HepG2 (cell line): ENCODE data around the gene ZNF174. TPM values are rescaled to one million over a fixed set of nuclear protein-coding genes. Genes with fewer than 3 reads are reported as not detected.
A peak's percentile ranks its signal among the peaks of the same experiment; 100 is the strongest.

Experiments
- ARID3A ChIP-seq: IDR thresholded peaks from 2 replicates; pipeline ENCODE4 v1.6.1; 2012; ENCODE audit warnings: low read depth, low read length, improper control_type of control experiment
- BCL6 ChIP-seq: IDR thresholded peaks from 2 replicates; pipeline ENCODE4 v1.6.1; 2016; ENCODE audit warnings: missing genetic modification reagents, missing compliant biosample characterization
- CAMTA2 ChIP-seq: sonication (generic); formaldehyde crosslinking; IDR thresholded peaks from 2 replicates; pipeline ENCODE4 v1.4.0; 2020; ENCODE audit warnings: mild to moderate bottlenecking, missing genetic modification reagents, borderline replicate concordance
- CBX1 ChIP-seq: IDR thresholded peaks from one replicate; pipeline ENCODE4 v1.6.1; 2016; ENCODE audit warnings: antibody characterized with exemption, low read depth
- FOXA3 ChIP-seq: IDR thresholded peaks from 2 replicates; pipeline ENCODE4 v1.6.1; 2016; ENCODE audit warnings: missing genetic modification reagents, missing compliant biosample characterization
- GABPB1 ChIP-seq: IDR thresholded peaks from 2 replicates; pipeline ENCODE4 v1.6.1; 2016; ENCODE audit warnings: mild to moderate bottlenecking, missing genetic modification reagents, moderate library complexity, missing compliant biosample characterization
- MLLT10 ChIP-seq: sonication (generic); formaldehyde crosslinking; IDR thresholded peaks from 2 replicates; pipeline ENCODE4 v1.4.0; 2020; ENCODE audit warnings: missing genetic modification reagents
- NFATC3 ChIP-seq: sonication (generic); formaldehyde crosslinking; IDR thresholded peaks from 2 replicates; pipeline ENCODE4 v1.5.1; 2020; ENCODE audit warnings: mild to moderate bottlenecking, missing genetic modification reagents
- NR2F1 ChIP-seq, 2 experiments: fragments of 450-650 bp in 1 of 2; formaldehyde crosslinking in 1 of 2; IDR thresholded peaks; 2 replicates each; pipeline versions ENCODE4 v1.5.0 to v1.6.1; 2016 to 2020; ENCODE audit warnings: mild to moderate bottlenecking in 1 of 2, missing compliant biosample characterization in 1 of 2, missing genetic modification reagents in 1 of 2, moderate library complexity in 1 of 2
- RFX3 ChIP-seq: IDR thresholded peaks from 2 replicates; pipeline ENCODE4 v1.6.1; 2016; ENCODE audit warnings: missing biosample characterization, missing genetic modification reagents
- SIX1 ChIP-seq: sonication (generic); formaldehyde crosslinking; IDR thresholded peaks from 2 replicates; pipeline ENCODE4 v1.4.0; 2020; ENCODE audit warnings: missing genetic modification reagents, borderline replicate concordance
- ZNF224 ChIP-seq: sonication (generic); formaldehyde crosslinking; IDR thresholded peaks from 2 replicates; pipeline ENCODE4 v1.5.0; 2020; ENCODE audit warnings: mild to moderate bottlenecking, missing genetic modification reagents
- ZNF329 ChIP-seq: sonication (generic); formaldehyde crosslinking; IDR thresholded peaks from 2 replicates; pipeline ENCODE4 v1.9.0; 2021; ENCODE audit warnings: low read depth, mild to moderate bottlenecking, missing genetic modification reagents
- ZNF530 ChIP-seq: sonication (generic); formaldehyde crosslinking; IDR thresholded peaks from 2 replicates; pipeline ENCODE4 v1.5.0; 2020; ENCODE audit warnings: low read depth, mild to moderate bottlenecking, missing genetic modification reagents
- ZSCAN21 ChIP-seq: sonication (generic); formaldehyde crosslinking; IDR thresholded peaks from 2 replicates; pipeline ENCODE4 v1.8.0; 2022; ENCODE audit warnings: mild to moderate bottlenecking, missing genetic modification reagents, moderate library complexity, borderline replicate concordance
- polyA plus RNA-seq, 8 experiments: library from polyadenylated mRNA; depleted of rRNA in 3 of 8; stranded (reverse) in 7 of 8; unstranded in 1 of 8; fragments of >200 nt; fragmentation: Illumina TruSeq in 4 of 8; extraction: Trizol in 4 of 8; gene quantifications; 2 replicates each; pipeline versions ENCODE4 v1.2.1 to v1.2.3, GENCODE V29; 2011 to 2016; ENCODE audit warnings: low read depth in 4 of 8, missing spikeins in 1 of 8, mixed read lengths in 1 of 8; ENCODE audit not compliant: insufficient read depth in 1 of 8
- total RNA-seq, 5 experiments: library from RNA; depleted of rRNA; stranded (reverse); fragments of >200 nt; fragmentation: Illumina TruSeq; extraction: Trizol; gene quantifications; 2 replicates each; pipeline ENCODE4 v1.2.3, GENCODE V29; 2016; ENCODE audit warnings: low read depth in 1 of 5
- TF ChIP-seq, protein P1 (sequence below): sonication (generic); formaldehyde crosslinking; IDR thresholded peaks from 2 replicates; pipeline ENCODE4; 2020; ENCODE audit warnings: missing genetic modification reagents, mild to moderate bottlenecking, borderline replicate concordance
- TF ChIP-seq, protein P2 (sequence below), 2 experiments: fragments of 450-650 bp in 1 of 2; sonication (generic) in 1 of 2; formaldehyde crosslinking; IDR thresholded peaks; 2 replicates each; pipeline versions ENCODE4 v1.5.0 to v1.8.0; 2020 to 2022; ENCODE audit warnings: mild to moderate bottlenecking in 1 of 2, missing genetic modification reagents in 1 of 2
- TF ChIP-seq, protein P3 (sequence below): IDR thresholded peaks from 2 replicates; pipeline ENCODE4 v1.6.1; 2016; ENCODE audit warnings: low read depth
- TF ChIP-seq, protein P4 (sequence below): sonication (generic); formaldehyde crosslinking; IDR thresholded peaks from 2 replicates; pipeline ENCODE4 v1.5.1; 2020; ENCODE audit warnings: mild to moderate bottlenecking, moderate library complexity, missing genetic modification reagents
- TF ChIP-seq, protein P5 (sequence below): IDR thresholded peaks from 2 replicates; pipeline ENCODE4 v1.6.1; 2016; ENCODE audit warnings: control low read depth

ZNF174 gene
- total and polyA plus RNA-seq, 2 of the 13 experiments (the other 11 are each of a cell fraction or from before 2014, with no cell fraction given), result 8.3 to 10.6 TPM

DNA sequence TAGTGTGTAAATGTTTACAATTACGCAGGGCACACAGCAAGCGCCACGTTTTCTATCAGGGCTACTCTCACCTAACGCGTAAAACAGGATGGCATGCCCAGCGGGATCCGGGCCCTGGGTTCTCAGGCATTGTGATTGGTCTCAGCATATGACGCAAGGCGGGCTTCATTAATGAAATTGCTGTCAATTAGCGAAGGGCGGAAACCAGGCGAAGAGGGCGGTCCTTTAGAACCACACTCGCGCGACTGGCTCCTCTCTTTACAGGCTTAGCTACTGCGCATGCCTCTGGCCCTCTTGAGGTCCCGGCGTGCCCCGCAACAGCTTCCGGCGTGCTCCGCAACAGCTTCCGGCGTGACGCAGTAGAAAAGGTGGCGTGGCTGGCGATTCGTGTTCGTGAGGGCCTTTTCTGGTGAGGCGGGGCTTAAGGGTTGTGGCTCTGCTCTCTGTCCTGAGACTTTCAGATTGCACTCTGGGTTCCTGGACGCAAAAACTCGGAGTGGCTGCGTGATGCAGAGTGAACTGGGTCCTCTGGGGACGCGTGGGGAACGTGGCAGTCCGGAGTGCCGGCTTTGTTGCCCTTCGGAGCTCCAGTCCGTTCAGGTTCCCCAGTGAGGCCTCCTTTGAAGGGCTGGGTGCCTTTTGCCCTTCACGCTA is 36.1 kb upstream of the ZNF174 start (continued):
- TF ChIP-seq NR2F1 (CRISPR knock-in tag; IDR thresholded peaks at IDR 0.05) (no peak), RFX3 (CRISPR knock-in tag) (no peak), ZNF530 (no peak), ZNF329 (CRISPR knock-in tag) (no peak), ARID3A (peak; percentile 94), ZSCAN21 (no peak), ZNF224 (no peak), GABPB1 (peak; percentile 95), FOXA3 (CRISPR knock-in tag) (no peak), NFATC3 (no peak), CAMTA2 (CRISPR knock-in tag) (no peak), SIX1 (CRISPR knock-in tag) (no peak), CBX1 (no peak), MLLT10 (no peak), BCL6 (no peak)
- TF ChIP-seq, protein P1, sequence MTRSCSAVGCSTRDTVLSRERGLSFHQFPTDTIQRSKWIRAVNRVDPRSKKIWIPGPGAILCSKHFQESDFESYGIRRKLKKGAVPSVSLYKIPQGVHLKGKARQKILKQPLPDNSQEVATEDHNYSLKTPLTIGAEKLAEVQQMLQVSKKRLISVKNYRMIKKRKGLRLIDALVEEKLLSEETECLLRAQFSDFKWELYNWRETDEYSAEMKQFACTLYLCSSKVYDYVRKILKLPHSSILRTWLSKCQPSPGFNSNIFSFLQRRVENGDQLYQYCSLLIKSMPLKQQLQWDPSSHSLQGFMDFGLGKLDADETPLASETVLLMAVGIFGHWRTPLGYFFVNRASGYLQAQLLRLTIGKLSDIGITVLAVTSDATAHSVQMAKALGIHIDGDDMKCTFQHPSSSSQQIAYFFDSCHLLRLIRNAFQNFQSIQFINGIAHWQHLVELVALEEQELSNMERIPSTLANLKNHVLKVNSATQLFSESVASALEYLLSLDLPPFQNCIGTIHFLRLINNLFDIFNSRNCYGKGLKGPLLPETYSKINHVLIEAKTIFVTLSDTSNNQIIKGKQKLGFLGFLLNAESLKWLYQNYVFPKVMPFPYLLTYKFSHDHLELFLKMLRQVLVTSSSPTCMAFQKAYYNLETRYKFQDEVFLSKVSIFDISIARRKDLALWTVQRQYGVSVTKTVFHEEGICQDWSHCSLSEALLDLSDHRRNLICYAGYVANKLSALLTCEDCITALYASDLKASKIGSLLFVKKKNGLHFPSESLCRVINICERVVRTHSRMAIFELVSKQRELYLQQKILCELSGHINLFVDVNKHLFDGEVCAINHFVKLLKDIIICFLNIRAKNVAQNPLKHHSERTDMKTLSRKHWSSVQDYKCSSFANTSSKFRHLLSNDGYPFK (CRISPR knock-in tag), result peak; percentile 63; the same call in 1 of the 2 replicates
- TF ChIP-seq, protein P2, sequence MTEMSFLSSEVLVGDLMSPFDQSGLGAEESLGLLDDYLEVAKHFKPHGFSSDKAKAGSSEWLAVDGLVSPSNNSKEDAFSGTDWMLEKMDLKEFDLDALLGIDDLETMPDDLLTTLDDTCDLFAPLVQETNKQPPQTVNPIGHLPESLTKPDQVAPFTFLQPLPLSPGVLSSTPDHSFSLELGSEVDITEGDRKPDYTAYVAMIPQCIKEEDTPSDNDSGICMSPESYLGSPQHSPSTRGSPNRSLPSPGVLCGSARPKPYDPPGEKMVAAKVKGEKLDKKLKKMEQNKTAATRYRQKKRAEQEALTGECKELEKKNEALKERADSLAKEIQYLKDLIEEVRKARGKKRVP (CRISPR knock-in tag; IDR thresholded peaks at IDR 0.05), result peak in 1 of 2 experiments; percentile 60; a peak in 1 of 4 replicates
- TF ChIP-seq, protein P3, sequence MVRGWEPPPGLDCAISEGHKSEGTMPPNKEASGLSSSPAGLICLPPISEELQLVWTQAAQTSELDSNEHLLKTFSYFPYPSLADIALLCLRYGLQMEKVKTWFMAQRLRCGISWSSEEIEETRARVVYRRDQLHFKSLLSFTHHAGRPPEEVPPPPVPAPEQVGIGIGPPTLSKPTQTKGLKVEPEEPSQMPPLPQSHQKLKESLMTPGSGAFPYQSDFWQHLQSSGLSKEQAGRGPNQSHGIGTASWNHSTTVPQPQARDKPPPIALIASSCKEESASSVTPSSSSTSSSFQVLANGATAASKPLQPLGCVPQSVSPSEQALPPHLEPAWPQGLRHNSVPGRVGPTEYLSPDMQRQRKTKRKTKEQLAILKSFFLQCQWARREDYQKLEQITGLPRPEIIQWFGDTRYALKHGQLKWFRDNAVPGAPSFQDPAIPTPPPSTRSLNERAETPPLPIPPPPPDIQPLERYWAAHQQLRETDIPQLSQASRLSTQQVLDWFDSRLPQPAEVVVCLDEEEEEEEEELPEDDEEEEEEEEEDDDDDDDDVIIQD (CRISPR knock-in tag), result no peak; the same call in 1 of the 2 replicates
- TF ChIP-seq, protein P4, sequence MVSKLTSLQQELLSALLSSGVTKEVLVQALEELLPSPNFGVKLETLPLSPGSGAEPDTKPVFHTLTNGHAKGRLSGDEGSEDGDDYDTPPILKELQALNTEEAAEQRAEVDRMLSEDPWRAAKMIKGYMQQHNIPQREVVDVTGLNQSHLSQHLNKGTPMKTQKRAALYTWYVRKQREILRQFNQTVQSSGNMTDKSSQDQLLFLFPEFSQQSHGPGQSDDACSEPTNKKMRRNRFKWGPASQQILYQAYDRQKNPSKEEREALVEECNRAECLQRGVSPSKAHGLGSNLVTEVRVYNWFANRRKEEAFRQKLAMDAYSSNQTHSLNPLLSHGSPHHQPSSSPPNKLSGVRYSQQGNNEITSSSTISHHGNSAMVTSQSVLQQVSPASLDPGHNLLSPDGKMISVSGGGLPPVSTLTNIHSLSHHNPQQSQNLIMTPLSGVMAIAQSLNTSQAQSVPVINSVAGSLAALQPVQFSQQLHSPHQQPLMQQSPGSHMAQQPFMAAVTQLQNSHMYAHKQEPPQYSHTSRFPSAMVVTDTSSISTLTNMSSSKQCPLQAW (CRISPR knock-in tag), result peak; percentile 42
- TF ChIP-seq, protein P5, sequence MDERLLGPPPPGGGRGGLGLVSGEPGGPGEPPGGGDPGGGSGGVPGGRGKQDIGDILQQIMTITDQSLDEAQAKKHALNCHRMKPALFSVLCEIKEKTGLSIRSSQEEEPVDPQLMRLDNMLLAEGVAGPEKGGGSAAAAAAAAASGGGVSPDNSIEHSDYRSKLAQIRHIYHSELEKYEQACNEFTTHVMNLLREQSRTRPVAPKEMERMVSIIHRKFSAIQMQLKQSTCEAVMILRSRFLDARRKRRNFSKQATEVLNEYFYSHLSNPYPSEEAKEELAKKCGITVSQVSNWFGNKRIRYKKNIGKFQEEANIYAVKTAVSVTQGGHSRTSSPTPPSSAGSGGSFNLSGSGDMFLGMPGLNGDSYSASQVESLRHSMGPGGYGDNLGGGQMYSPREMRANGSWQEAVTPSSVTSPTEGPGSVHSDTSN (CRISPR knock-in tag), result peak; percentile 59; the same call in 1 of the 2 replicates
